Esophagus muscularis mucosa (tissue), 4 donors: Measurements from ENCODE around the gene HERC2. TPM values are rescaled to one million over a fixed set of nuclear protein-coding genes. Genes with fewer than 3 reads are reported as not detected.
"Not testable (repeated sequence)": the region's sequence is repeated elsewhere in the genome, so short reads cannot be mapped to it uniquely, and the experiment has no call there.

ENCODE experiments used
- DNase-seq: peaks from one replicate; pipeline ENCODE4 v3.0.0-alpha.2; 2017; ENCODE audit errors: extremely low spot score
- H3K27ac ChIP-seq, 4 donors: fragments of 200-600 bp; sonication (generic); replicated peaks in 1 of 4; 1 replicate in 3 of 4; 2 replicates in 1 of 4; pipeline ENCODE4 v1.5.1; 2016 to 2019; ENCODE audit warnings: mild to moderate bottlenecking in 1 of 4
- H3K27me3 ChIP-seq, 4 donors: fragments of 200-600 bp; sonication (generic); one replicate each; pipeline versions ENCODE4 v1.5.1 to v1.6.0; 2016 to 2019
- H3K36me3 ChIP-seq, 4 donors: fragments of 200-600 bp; sonication (generic); one replicate each; pipeline ENCODE4 v1.5.1; 2016 to 2019
- H3K4me1 ChIP-seq, 4 donors: fragments of 200-600 bp; sonication (generic); one replicate each; pipeline ENCODE4 v1.5.1; 2016 to 2019
- H3K4me3 ChIP-seq, 4 donors: fragments of 200-600 bp; sonication (generic); 1 replicate in 2 of 4; 2 replicates in 2 of 4; pipeline ENCODE4 v1.5.1; 2016 to 2019; ENCODE audit warnings: mild to moderate bottlenecking in 4 of 4, moderate library complexity in 1 of 4
- H3K9me3 ChIP-seq, 4 donors: fragments of 200-600 bp; sonication (generic); 1 replicate in 3 of 4; 2 replicates in 1 of 4; pipeline ENCODE4 v1.5.1; 2016 to 2019
- CTCF ChIP-seq, 3 experiments: fragments of 200-600 bp in 2 of 3; fragments of 450-650 bp in 1 of 3; sonication (generic) in 2 of 3; IDR thresholded peaks; one replicate each; pipeline ENCODE4 v1.5.1; 2017 to 2019; ENCODE audit warnings: antibody characterized with exemption in 3 of 3, mild to moderate bottlenecking in 2 of 3, moderate library complexity in 1 of 3
- EP300 ChIP-seq: sonication (generic); formaldehyde crosslinking; IDR thresholded peaks from one replicate; pipeline ENCODE4 v1.6.1; 2017; ENCODE audit warnings: antibody characterized with exemption
- POLR2A ChIP-seq: fragments of 450-650 bp; IDR thresholded peaks from one replicate; pipeline ENCODE4 v1.6.1; 2017; ENCODE audit warnings: antibody characterized with exemption, moderate library complexity, mild to moderate bottlenecking, low read depth
- POLR2AphosphoS5 ChIP-seq, 2 donors: sonication (generic); formaldehyde crosslinking; IDR thresholded peaks; one replicate each; pipeline ENCODE4 v1.6.1; 2017; ENCODE audit warnings: antibody characterized with exemption in 2 of 2
- WGBS: methylation state at CpG from one replicate; pipeline ENCODE4 v1.1.5; 2018; 5-methylcytosine and 5-hydroxymethylcytosine counted together
- intact Hi-C: fragments of 100-400 bp; cut with DNase I; formaldehyde crosslinking; loops from one replicate; pipeline ENCODE4 v1.15.1; 2023
- total RNA-seq, 4 donors: library from RNA; depleted of rRNA; stranded (reverse); fragments of >200 nt; gene quantifications; one replicate each; pipeline versions ENCODE4 v1.1.0 to v1.2.1, GENCODE V29; 2016

Gene HERC2
- total RNA-seq, 4 donors from 2014 or later = 57.0 to 96.3 (median 66.0) TPM

- H3K27ac ChIP-seq = no peak overlapping the region
- no peak for TF ChIP-seq POLR2AphosphoS5 (IDR thresholded peaks at IDR 0.05)
- TF ChIP-seq CTCF (IDR thresholded peaks at IDR 0.05) = no peak
- TF ChIP-seq EP300 = no peak
- TF ChIP-seq POLR2A = no peak
- WGBS = 96% methylated on average over 6 of the region's 6 CpGs
- no peaks in the 10 kb centered on the region for H3K4me1 ChIP-seq
- no peaks in the 10 kb centered on the region for H3K9me3 ChIP-seq
- H3K36me3 ChIP-seq = peaks cover 41 to 80% (median 68%) of the 10 kb centered on the region in 4 donors
- no peak overlapping the region for H3K4me3 ChIP-seq
- DNase-seq = no peak
- H3K27me3 ChIP-seq = no peaks in the 10 kb centered on the region
- intact Hi-C loops = no loop called here
Observed at GRCh38 chr15:28140062-28140461, 181.9 kb downstream of the HERC2 start.

GRCh38 chr15:28137408-28138039, 184.5 kb downstream of the HERC2 start:
- H3K27me3 ChIP-seq, H3K9me3 ChIP-seq, intact Hi-C loops, H3K27ac ChIP-seq, DNase-seq, H3K4me3 ChIP-seq, H3K4me1 ChIP-seq: not testable (repeated sequence)
- H3K36me3 ChIP-seq = peaks cover 23 to 77% (median 53%) of the 10 kb centered on the region in 4 donors
- 82% methylated on average over 9 of the region's 9 CpGs for whole genome bisulfite sequencing

- intact Hi-C loops, H3K4me3 ChIP-seq, H3K4me1 ChIP-seq, H3K27me3 ChIP-seq, H3K9me3 ChIP-seq, H3K27ac ChIP-seq, DNase-seq: not testable (repeated sequence)
- WGBS = 60% methylated on average over 6 of the region's 6 CpGs
- peaks cover 24 to 77% (median 53%) of the 10 kb centered on the region in 4 donors for H3K36me3 ChIP-seq
Observed at GRCh38 chr15:28136236-28136904, 185.6 kb downstream of the HERC2 start.

GRCh38 chr15:28133281-28133680, 188.7 kb downstream of the HERC2 start:
- no peaks in the 10 kb centered on the region for H3K9me3 ChIP-seq
- H3K4me3 ChIP-seq = no peak overlapping the region
- H3K4me1 ChIP-seq = peaks cover 0 to 7% (median 3%) of the 10 kb centered on the region in 4 donors
- TF ChIP-seq POLR2A = no peak
- no peak for TF ChIP-seq EP300
- no peak for TF ChIP-seq CTCF (IDR thresholded peaks at IDR 0.05)
- no peak for TF ChIP-seq POLR2AphosphoS5 (IDR thresholded peaks at IDR 0.05)
- H3K36me3 ChIP-seq = peaks cover 22 to 78% (median 52%) of the 10 kb centered on the region in 4 donors
- H3K27ac ChIP-seq = no peak overlapping the region
- no peak for DNase-seq
- intact Hi-C loops = no loop called here
- H3K27me3 ChIP-seq = no peaks in the 10 kb centered on the region

- Histone ChIP-seq H3K4me3 (no peak overlapping the region), H3K36me3 (peaks cover 22 to 81% (median 53%) of the 10 kb centered on the region in 4 donors), H3K9me3 (no peaks in the 10 kb centered on the region), H3K27me3 (no peaks in the 10 kb centered on the region), H3K4me1 (peaks cover 0 to 7% (median 3%) of the 10 kb centered on the region in 4 donors), H3K27ac (no peak overlapping the region)
- 83% methylated on average over 21 of the region's 21 CpGs for WGBS
- TF ChIP-seq CTCF (IDR thresholded peaks at IDR 0.05) = no peak
- no peak for TF ChIP-seq POLR2A
- TF ChIP-seq POLR2AphosphoS5 (IDR thresholded peaks at IDR 0.05) = no peak
- TF ChIP-seq EP300 = no peak
- intact Hi-C loops = no loop called here
- no peak for DNase-seq
Observed at GRCh38 chr15:28132524-28133275, 189.3 kb downstream of the HERC2 start.
